Stimulated activated naive CD4-positive, alpha-beta T cell (primary cell): Measurements from ENCODE around the gene CREB3L2.

ENCODE experiments used
- DNase-seq, 6 experiments: peaks; one replicate each; lab custom pipeline; 2025; lab: John Stamatoyannopoulos, UW

The CREB3L2 gene

DNA sequence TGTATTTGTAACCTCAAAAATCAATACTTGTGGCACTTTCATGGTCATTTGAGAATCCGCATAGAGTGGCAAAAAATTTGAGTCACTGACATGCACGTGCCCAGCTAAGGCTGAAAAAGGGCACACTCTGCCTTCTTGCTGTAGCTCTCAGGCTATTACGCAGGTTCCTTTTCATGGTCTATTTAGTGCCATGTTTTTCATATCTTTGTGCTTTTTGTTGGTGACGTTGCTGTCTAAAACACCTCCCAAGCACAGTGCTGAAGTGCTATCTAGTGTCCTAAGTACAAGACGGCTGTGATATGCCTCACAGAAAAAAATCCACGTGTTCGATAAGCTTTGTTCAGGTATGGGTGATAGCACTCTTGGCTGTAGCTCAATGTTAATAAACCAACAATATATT, 50.9 kb downstream of the CREB3L2 start:
- no peak for DNase-seq

- DNase-seq, result no peak
Observed at GRCh38 chr7:137950263-137950621, 51.6 kb downstream of the CREB3L2 start.

DNA sequence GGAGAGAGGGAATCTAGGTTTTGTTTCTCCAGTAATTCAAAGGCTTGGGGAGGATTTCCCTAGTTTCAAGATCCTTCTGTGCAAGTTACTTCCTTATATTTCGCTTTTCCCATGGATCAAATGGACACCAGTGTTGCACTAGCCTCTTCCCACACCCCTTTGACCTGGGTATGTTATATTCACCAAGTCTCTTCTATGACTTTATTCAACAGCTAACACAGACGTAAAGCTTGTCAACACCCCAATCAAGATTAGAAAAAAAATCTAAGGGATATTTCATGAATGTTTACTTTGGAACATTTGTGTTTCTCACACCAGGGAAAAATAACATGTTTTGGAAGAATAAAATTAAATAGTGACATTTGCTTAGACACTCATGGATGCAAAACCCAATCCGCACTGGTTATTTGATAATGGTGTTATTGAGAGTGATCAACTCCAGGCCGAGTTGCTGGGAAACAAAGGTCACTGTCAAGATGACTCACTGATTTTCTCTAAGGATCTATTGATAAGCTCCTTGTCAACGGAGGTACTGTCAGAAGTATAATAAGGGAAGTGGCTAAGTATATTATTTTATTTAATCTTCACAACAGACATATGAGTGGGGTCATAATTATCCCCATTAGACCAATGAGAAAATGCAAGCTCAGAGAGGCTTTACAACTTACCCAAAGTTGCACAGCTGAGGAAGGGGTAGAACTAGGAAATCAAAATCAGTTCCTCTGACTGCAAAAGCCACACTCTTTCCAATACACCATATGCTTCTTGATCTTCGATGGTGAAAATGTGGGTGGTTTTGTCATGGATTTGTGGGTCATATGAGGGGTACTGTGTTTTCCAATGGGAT, 52.2 kb downstream of the CREB3L2 start:
- no peak for DNase-seq

GRCh38 chr7:137948845-137949330, 53.0 kb downstream of the CREB3L2 start:
- no peak for DNase-seq

- DNase-seq, result no peak
Observed at GRCh38 chr7:137948083-137948844, 53.6 kb downstream of the CREB3L2 start.

DNA sequence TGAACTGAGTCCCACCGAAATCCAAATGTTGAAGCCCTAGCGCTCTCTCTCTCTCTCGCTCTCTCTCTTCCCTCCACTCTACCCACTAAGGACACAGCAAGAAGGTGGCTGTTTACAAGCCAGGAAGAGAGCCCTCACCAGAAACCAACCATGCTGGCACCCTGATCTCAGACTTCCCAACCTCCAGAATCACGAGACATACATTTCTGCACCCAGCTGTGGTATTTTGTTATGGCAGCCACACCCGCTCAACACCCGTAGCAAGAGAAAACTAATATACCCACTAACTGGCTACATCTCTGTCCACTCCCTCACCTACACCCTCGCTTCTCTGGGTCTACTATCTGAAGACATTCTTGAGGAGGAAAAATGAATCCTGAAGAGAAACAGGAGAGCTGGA, 54.8 kb downstream of the CREB3L2 start:
- DNase-seq, result no peak

- no peak for DNase-seq
Observed at GRCh38 chr7:137946011-137946410, 55.9 kb downstream of the CREB3L2 start.

DNA sequence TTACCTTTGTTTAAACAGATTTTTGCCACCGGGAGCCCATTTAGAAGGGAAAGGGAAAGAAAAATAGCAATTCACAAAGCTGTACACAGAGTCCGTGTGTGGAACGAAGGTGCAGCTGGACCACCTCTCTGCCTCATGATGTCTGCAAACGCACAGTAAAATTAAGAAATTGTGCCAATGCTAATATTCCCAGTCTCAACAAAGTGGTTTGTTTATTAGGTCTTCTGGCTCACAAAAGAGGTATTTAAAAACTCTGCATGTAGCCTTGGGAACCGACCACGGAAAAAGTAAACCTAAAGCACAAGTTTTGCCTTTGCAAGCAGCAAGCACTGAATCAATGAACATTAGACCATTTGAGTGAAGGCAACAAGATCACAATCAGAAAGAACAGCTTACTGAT, 57.7 kb downstream of the CREB3L2 start:
- DNase-seq, result no peak

- no peak for DNase-seq
Observed at GRCh38 chr7:137943132-137943551, 58.7 kb downstream of the CREB3L2 start.

- no peak for DNase-seq
Observed at GRCh38 chr7:137942484-137943115, 59.3 kb downstream of the CREB3L2 start.

- DNase-seq, result no peak
Observed at GRCh38 chr7:137940656-137941518, 61.0 kb downstream of the CREB3L2 start.

DNA sequence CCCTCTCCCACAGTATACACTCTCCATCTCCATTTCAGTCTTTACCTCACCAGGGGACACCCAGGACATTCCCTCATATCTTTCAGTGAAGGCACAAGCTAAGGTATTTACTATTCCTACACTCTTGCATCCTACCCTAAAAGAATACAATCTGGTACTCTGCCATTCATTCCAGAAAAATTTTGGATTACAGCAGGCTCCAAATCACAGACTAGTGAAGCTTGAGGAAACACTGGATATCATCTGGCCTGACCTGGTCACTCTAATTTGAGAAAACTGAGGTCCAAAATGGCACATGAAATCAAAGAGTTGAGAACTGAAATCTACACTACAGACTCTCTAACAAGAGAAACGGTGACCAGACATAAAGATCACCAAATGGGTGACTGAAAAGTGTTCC, 61.7 kb downstream of the CREB3L2 start:
- DNase-seq, result no peak

DNA sequence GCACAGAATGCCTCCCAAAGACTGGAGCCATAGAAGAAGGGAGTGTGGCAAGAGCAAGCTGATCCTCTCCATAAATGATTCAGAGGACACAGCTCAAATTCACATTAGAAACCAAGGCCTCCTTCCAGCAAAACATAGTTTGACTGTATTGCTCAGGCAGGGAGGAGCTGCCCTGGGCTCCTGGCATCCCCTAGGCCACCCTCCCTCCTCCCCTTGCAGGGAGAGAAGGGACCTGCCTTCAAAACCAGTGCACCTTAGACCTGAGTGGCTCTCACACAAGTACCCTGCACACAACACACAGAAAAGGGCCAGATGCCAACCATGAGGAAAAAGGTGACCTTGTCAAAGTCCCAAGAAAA, 64.7 kb downstream of the CREB3L2 start:
- DNase-seq, result no peak

DNA sequence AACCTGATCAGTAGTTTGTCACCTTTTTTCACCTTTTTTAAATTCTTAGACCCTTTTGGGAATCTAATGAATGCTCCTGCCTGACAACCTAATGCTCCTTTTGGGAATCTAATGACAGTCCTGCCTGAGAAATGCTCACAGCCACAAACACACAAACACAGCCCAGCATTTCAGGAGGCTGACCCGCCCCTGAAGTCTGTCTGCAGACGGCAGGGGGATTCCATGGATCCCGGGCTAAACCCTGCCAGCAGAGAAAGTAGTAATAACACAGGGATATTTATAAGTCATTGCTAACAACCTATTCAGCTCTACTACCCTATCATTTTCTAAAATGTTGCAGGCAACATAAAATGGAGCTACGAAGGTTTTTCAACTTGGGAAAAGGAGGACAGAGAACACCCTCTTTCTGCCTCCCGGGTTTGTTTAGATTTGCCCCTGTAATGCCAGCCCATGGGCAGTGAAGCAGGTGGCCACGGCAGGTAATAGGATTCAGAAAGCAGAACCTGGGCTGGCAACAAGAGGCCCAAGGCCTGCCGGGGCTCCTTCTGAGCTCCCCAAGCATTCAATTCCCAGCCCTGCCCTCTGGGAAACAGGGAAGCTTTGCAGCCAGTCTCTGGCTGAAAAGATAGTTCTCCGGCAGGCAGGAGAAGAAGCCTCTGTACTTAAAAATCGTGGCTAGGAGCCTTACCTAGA, 65.2 kb downstream of the CREB3L2 start:
- no peak for DNase-seq

DNA sequence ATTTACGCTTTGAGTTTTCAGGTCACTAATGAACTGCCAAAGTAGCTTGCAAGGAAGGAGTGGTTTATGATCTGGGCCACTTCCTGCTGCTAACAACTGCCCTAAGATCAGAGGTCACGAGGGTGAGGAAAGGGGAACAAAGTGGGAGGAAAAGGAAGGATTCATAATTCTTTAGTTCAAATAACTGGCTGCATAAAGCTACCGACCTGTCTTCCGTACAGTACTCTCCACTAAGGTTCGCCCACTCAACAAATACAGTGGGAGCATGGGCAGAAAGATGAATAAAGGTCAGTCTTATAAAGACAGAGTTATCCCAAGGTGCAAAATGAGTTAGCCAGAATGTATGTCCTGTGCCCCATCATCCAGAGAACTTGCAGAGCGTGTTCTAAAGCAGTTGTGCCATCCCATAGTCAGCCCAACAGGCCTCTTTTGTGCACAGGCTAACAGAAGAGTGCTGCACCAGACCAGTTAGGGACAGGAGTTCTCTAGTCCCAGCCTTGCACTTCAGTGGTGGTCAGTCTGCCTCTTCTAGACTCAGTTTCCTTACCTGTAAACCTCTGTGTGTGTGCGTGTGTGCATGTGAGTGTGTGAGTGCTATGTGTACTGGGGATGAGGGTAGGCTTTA, 65.9 kb downstream of the CREB3L2 start:
- DNase-seq, result no peak

DNA sequence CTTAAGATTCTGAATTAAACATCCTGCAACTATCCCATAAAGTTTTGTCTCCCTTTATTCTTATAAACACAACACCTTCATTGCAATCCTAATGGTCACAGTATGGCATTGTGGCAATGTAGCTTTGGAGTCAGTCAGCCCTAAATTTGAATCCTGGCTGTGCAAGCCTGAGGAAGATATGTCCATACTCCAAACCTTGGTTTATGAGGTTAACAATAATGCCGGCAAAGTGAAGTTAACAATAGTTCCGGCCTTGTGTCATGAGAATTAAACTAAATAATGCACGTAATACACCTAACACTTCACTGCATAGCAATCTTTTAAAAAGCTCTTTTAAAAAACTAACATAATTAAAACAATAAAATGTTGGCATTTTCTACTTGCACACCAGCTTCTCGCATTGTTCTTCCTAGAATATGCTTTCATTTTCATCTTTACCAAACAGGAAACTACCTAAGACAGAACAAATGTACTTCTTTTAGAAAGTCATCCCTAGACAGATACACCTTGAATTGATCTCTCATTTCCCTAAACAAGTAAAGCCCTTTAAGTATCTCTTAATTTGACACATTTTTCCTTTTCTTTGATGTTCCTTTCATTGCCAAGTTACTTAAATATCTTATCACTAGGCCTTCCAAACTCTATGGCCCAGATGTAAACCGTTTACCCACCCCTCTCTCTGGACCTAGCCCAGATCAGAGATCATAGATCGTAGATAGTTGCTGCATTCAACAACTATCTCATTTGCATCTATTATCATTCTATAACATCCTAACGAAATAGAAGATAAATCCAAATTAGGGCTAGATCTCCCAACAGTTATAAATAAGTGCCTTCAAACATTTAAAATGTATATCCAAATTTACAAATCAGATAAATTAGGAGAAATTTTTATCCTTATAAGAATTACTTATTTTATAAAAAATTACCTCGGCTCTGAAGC, 66.7 kb downstream of the CREB3L2 start:
- DNase-seq, result peak in 3 of 6 experiments; percentile 11 to 40 (median 34)

DNA sequence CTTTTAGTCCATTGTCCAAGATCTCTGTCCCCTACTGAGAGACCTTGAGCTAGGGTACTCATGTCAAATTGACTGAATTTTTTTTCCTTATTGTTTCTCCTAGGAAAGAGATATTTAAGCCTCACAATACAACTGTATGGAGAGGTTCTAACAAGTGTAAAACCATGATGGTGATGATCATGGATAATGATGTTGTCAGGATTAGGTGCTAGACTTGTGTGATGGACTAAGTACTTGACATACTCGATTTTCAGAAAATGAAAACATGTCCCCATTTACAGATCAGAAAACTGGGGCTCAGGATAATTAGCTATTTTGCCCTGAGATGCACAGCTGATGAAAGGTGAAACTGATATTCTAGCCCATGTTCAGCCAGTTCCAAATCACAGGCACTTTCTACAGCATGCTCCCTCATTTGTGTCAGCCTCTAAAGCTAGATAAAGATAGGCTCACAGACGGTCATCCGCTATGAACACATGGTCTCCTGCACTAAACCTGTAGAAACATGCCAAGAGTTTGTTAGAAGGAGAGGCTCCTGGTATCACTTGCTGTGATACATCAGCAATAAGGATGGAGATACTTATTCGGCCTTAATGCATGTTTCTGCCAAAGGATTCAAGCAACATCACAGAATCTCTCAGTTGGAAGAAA, 67.6 kb downstream of the CREB3L2 start:
- peak in 1 of 6 experiments; percentile 15 for DNase-seq

DNA sequence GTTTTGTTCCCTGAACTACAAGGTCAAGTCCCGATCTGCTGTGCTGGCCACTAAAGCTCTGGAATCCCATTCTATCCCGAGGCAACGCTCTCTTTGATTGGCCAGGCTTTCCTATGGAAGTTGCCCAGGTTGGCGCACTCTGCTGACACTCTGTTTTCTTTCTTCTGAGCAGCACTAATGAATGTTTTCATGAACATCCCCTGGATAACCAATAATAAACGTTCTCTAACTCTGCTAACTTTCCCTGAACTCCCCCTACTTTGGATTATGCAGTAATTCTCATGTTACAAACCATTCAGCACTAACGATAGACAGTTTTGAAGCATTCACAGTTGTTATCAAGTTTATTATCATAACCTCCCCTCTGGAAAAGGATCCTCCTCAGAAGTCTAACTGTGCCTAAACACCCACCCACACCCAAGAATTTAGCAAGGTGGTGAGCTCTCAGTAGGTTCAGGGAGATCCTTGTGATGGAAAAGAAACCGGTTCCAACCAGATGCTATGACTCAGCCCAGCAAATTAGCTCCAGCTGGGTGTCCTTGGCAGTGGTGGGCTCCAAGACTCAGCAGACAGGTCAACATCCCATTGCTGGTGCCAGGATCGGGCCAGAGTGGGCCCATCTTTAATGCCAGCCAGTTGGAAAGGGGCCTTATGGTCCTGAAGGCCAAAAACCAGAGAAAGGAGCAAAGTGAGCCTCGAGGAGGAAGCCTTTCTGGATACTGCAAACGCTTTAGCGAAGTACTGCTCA, 68.4 kb downstream of the CREB3L2 start:
- no peak for DNase-seq
